Suprapubic skin (tissue), 3 donors: Measurements from ENCODE around the gene IFNK.

Source experiments
- EP300 ChIP-seq: sonication (generic); formaldehyde crosslinking; IDR thresholded peaks from one replicate; pipeline ENCODE4 v1.6.1; 2017; ENCODE audit warnings: antibody characterized with exemption
- TF ChIP-seq, protein P1 (sequence below), 2 donors: fragments of 200-600 bp in 1 of 2; fragments of 450-650 bp in 1 of 2; sonication (generic) in 1 of 2; IDR thresholded peaks; one replicate each; pipeline ENCODE4 v1.5.1; 2016 to 2019; ENCODE audit warnings: antibody characterized with exemption in 2 of 2, mild to moderate bottlenecking in 1 of 2, moderate library complexity in 1 of 2

DNA sequence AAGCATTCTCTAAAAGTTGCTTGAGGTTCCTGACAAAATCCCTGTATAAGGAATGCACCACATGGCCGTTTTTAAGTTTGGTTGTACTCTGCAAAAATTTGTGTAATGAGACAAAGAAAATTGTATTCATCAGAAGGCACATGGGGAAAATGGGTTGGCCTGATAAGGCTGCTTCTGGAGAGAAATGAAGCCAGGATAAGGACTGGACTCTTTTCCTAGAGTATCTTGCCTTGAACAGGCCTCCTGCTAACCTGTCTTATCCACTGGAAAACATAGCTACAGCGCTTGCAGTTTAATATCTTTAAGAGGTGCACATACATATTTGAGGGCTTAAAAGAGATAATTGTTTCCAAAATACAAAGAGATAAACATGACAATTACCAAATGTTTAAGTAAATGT is 41.4 kb upstream of the IFNK start:
- TF ChIP-seq, protein P1, sequence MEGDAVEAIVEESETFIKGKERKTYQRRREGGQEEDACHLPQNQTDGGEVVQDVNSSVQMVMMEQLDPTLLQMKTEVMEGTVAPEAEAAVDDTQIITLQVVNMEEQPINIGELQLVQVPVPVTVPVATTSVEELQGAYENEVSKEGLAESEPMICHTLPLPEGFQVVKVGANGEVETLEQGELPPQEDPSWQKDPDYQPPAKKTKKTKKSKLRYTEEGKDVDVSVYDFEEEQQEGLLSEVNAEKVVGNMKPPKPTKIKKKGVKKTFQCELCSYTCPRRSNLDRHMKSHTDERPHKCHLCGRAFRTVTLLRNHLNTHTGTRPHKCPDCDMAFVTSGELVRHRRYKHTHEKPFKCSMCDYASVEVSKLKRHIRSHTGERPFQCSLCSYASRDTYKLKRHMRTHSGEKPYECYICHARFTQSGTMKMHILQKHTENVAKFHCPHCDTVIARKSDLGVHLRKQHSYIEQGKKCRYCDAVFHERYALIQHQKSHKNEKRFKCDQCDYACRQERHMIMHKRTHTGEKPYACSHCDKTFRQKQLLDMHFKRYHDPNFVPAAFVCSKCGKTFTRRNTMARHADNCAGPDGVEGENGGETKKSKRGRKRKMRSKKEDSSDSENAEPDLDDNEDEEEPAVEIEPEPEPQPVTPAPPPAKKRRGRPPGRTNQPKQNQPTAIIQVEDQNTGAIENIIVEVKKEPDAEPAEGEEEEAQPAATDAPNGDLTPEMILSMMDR (IDR thresholded peaks at IDR 0.05), result no peak
- TF ChIP-seq EP300, result no peak
